T-cell (primary cell): Measurements from ENCODE around the gene COL18A1. TPM values are rescaled to one million over a fixed set of nuclear protein-coding genes. Genes with fewer than 3 reads are reported as not detected.

ENCODE experiments used
- ATAC-seq, 4 experiments: fragments of 200-7000 bp in 3 of 4; fragments of 150-1000 bp in 1 of 4; cut with Tn5 transposase; replicated peaks in 1 of 4; 1 replicate in 3 of 4; 2 replicates in 1 of 4; pipeline ENCODE4 v1.10.0; 2021; ENCODE audit warnings: moderate library complexity in 3 of 4, mild to moderate bottlenecking in 2 of 4, moderate number of reproducible peaks in 1 of 4
- CTCF ChIA-PET, 2 donors: fragments of 300-600 bp; sonication (Branson Sonifier 250); formaldehyde crosslinking; loops; one replicate each; lab custom pipeline; 2022; ENCODE audit warnings: antibody characterized with exemption in 2 of 2; lab: Charles Lee
- POLR2A ChIA-PET, 2 donors: fragments of 300-600 bp; sonication (Branson Sonifier 250); formaldehyde crosslinking; loops; one replicate each; lab custom pipeline; 2022; ENCODE audit warnings: antibody characterized with exemption in 2 of 2; lab: Charles Lee
- DNase-seq, 35 experiments: peaks; one replicate each; pipeline versions ENCODE4 v3.0.0 to v3.0.0-alpha.2; 2013 to 2023
- H3K27ac ChIP-seq: one replicate; pipeline ENCODE4 v1.5.1; 2013; ENCODE audit warnings: low read length
- H3K27me3 ChIP-seq, 2 experiments: replicated peaks in 1 of 2; 1 replicate in 1 of 2; 2 replicates in 1 of 2; pipeline versions ENCODE4 v1.6.1 to v1.7.0; 2013; ENCODE audit warnings: low read length in 1 of 2, mixed read lengths in 1 of 2; ENCODE audit not compliant: control insufficient read depth in 2 of 2, insufficient read depth in 2 of 2; ENCODE audit errors: extremely low read depth in 1 of 2
- H3K36me3 ChIP-seq, 2 donors: 1 replicate in 1 of 2; 2 replicates in 1 of 2; pipeline versions ENCODE4 v1.6.1 to v1.7.0; 2013; ENCODE audit warnings: low read length in 1 of 2; ENCODE audit not compliant: control insufficient read depth in 2 of 2, insufficient read depth in 1 of 2; ENCODE audit errors: extremely low read depth in 1 of 2
- H3K4me1 ChIP-seq, 2 experiments: 1 replicate in 1 of 2; 2 replicates in 1 of 2; pipeline versions ENCODE4 v1.6.1 to v1.7.0; 2013; ENCODE audit warnings: low read length in 2 of 2, mixed read lengths in 1 of 2; ENCODE audit not compliant: insufficient read depth in 2 of 2, control insufficient read depth in 1 of 2; ENCODE audit errors: extremely low read depth in 1 of 2
- H3K4me3 ChIP-seq, 2 donors: 1 replicate in 1 of 2; 2 replicates in 1 of 2; pipeline versions ENCODE4 v1.5.1 to v1.7.0; 2013; ENCODE audit warnings: mild to moderate bottlenecking in 2 of 2, low read length in 1 of 2, moderate library complexity in 1 of 2; ENCODE audit not compliant: control insufficient read depth in 1 of 2; ENCODE audit errors: extremely low read depth in 1 of 2
- H3K9me3 ChIP-seq: 2 replicates; pipeline ENCODE4 v1.7.0; 2013
- H3K27ac Mint-ChIP-seq, 2 donors: one replicate each; pipeline ENCODE4 v1.8.0; 2020 to 2021; ENCODE audit warnings: mild to moderate bottlenecking in 2 of 2, mixed read lengths in 2 of 2
- H3K27me3 Mint-ChIP-seq, 2 donors: one replicate each; pipeline ENCODE4 v1.8.0; 2021 to 2022; ENCODE audit warnings: mixed read lengths in 2 of 2
- H3K36me3 Mint-ChIP-seq: one replicate; pipeline ENCODE4 v1.8.0; 2021; ENCODE audit warnings: mixed read lengths
- H3K4me1 Mint-ChIP-seq, 3 donors: one replicate each; pipeline ENCODE4 v1.8.0; 2020 to 2022; ENCODE audit warnings: mixed read lengths in 3 of 3, mild to moderate bottlenecking in 1 of 3
- H3K4me3 Mint-ChIP-seq, 3 donors: one replicate each; pipeline ENCODE4 v1.8.0; 2020 to 2022; ENCODE audit warnings: mild to moderate bottlenecking in 3 of 3, mixed read lengths in 3 of 3, moderate library complexity in 3 of 3
- H3K9me3 Mint-ChIP-seq, 3 donors: one replicate each; pipeline ENCODE4 v1.8.0; 2020 to 2022; ENCODE audit warnings: mixed read lengths in 3 of 3
- WGBS: methylation state at CpG from one replicate; pipeline ENCODE4 v1.1.5; 2013; ENCODE audit warnings: missing lambda C conversion rate; ENCODE audit not compliant: insufficient coverage; 5-methylcytosine and 5-hydroxymethylcytosine counted together
- total RNA-seq, 35 experiments: library from RNA in 6 of 35; stranded (reverse) in 6 of 35; fragments of 120-200 nt in 1 of 35; gene quantifications; one replicate each; pipeline versions ENCODE4 v1.2.1 to v1.2.4 and lab custom pipeline; 2013 to 2026

The COL18A1 gene
- total RNA-seq, 5 donors from 2014 or later (not counting 1 experiment from before 2014, with no cell fraction given), result 7.2 to 53.8 (median 10.5) TPM

- no peak overlapping the region for H3K27ac Mint-ChIP-seq
- H3K36me3 ChIP-seq, result no peaks in the 10 kb centered on the region
- H3K9me3 Mint-ChIP-seq, result no peaks in the 10 kb centered on the region
- no peak overlapping the region for H3K4me3 Mint-ChIP-seq
- H3K27me3 ChIP-seq, result peaks cover 0 to 79% of the 10 kb centered on the region in 2 experiments
- 65% methylated on average over 2 of the region's 13 CpGs for WGBS
- H3K36me3 Mint-ChIP-seq, result no peaks in the 10 kb centered on the region
- H3K27ac ChIP-seq, result no peak overlapping the region
- no peaks in the 10 kb centered on the region for H3K4me1 Mint-ChIP-seq
- H3K9me3 ChIP-seq, result no peaks in the 10 kb centered on the region
- H3K4me1 ChIP-seq, result no peaks in the 10 kb centered on the region
- ATAC-seq (no peak), DNase-seq (no peak)
- peaks cover 14 to 33% of the 10 kb centered on the region in 2 donors for H3K27me3 Mint-ChIP-seq
- H3K4me3 ChIP-seq, result no peak overlapping the region
- ChIA-PET POLR2A (interaction anchor here in 1 of 2 donors (0.6 kb wide), 1 partner anchor 35 kb away, joined by 4 read pairs; no protein-coding TSS in a partner anchor), CTCF (no interaction called here)
Measured at GRCh38 chr21:45387506-45387905, 17.5 kb upstream of the COL18A1 start.

DNA sequence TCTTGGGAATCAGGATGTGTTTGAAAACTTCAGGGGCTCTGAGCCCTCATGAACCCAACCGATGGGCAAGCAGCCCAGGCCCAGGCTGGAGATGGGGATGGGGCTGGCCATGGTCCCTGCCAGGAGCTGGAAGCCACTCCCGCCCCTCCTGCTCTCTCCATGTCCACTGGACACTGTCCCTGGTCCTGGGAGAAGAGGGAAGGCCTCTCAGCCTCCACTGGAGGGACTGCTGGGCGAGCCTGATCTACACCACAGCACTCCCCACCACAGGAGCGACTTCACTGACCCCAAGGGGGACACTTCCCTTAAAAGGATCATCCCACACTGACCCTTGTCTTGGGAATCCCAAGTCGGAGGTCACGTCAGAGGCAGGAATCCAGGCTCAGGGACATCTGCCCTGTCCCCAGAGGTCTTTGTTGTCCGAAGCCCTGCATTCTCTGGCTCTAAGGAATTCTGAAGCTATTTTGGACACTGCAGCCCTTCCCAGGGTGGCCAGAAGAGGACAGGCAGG lies 16.9 kb upstream of the COL18A1 start:
- whole genome bisulfite sequencing, result 50% methylated on average over 7 of the region's 7 CpGs
- H3K36me3 Mint-ChIP-seq, result no peaks in the 10 kb centered on the region
- Histone ChIP-seq H3K4me3 (no peak overlapping the region), H3K9me3 (no peaks in the 10 kb centered on the region), H3K27me3 (peaks cover 0 to 79% of the 10 kb centered on the region in 2 experiments), H3K27ac (no peak overlapping the region), H3K36me3 (no peaks in the 10 kb centered on the region), H3K4me1 (no peaks in the 10 kb centered on the region)
- H3K27me3 Mint-ChIP-seq, result peaks cover 10 to 28% of the 10 kb centered on the region in 2 donors
- ChIA-PET CTCF (no interaction called here), POLR2A (no interaction called here)
- no peak overlapping the region for H3K4me3 Mint-ChIP-seq
- no peak for DNase-seq
- no peaks in the 10 kb centered on the region for H3K9me3 Mint-ChIP-seq
- no peak overlapping the region for H3K27ac Mint-ChIP-seq
- ATAC-seq, result no peak
- no peaks in the 10 kb centered on the region for H3K4me1 Mint-ChIP-seq

DNA sequence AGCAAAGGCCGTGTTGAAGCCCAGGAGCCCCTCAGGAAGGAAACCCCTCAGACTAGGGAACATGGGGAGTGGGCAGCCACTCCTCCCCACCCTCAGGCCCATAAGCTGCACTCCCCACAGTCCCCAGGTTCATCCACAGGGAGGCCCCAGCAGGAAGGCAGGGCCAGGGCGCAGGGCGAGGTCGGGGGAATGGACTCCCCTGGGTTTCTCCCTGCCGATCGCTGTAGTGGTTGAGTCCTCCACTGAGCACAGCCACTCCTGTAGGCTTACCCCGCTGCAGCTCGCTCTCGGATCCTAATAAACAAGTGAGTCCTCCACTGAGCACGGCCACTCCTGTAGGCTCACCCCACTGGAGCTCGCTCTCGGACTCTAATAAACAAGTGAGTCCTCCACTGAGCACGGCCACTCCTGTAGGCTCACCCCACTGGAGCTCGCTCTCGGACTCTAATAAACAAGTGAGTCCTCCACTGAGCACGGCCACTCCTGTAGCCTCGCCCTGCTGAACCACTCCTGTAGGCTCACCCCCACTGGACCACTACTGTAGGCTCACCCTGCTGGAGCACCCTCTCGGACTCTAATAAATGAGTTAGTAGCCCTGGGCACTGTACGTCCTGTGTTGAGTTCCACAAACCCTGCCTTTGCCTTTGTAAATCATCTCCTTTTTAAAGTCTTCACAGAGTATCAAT lies 16.2 kb upstream of the COL18A1 start:
- Mint-ChIP-seq H3K4me3 (no peak overlapping the region), H3K36me3 (no peaks in the 10 kb centered on the region), H3K9me3 (no peaks in the 10 kb centered on the region), H3K27me3 (peaks cover 10 to 28% of the 10 kb centered on the region in 2 donors), H3K27ac (no peak overlapping the region), H3K4me1 (no peaks in the 10 kb centered on the region)
- Histone ChIP-seq H3K27ac (no peak overlapping the region), H3K9me3 (no peaks in the 10 kb centered on the region), H3K4me3 (no peak overlapping the region), H3K27me3 (peaks cover 0 to 73% of the 10 kb centered on the region in 2 experiments), H3K4me1 (no peaks in the 10 kb centered on the region), H3K36me3 (no peaks in the 10 kb centered on the region)
- CTCF ChIA-PET, result no interaction called here
- no peak for ATAC-seq
- 83% methylated on average over 13 of the region's 19 CpGs for WGBS
- POLR2A ChIA-PET, result no interaction called here
- DNase-seq, result no peak

DNA sequence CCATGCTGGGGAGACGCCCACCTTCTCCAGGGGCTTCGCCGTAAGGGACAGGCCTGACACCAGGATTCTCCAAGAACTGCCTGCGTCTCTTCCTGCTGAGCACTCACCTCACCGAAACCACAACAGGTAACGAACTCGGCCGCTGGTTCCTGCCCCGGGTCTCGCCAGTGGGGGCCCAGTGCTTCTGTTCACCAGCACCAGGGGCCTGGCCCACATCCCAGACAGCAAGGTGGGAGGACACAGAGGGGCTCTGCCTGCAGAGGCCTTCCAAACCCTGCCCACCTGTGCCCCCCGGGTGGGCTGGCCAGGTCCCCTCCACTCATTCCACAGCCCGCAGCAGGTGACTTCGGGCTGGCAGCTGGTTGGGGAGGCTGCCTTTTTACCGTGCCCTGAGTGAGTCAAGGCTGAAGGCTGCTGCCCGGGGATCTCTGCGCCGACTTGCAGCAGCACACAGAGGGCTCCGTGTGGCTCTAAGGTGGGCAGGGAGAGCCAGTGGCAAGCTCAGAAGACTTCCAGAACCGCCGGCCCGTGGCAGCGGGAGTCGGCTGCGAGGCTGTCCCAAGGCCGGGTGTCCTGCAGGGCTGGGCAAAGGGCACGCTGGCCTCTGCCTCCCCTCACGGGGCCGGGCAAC lies 14.7 kb upstream of the COL18A1 start:
- ChIA-PET POLR2A (no interaction called here), CTCF (no interaction called here)
- Histone ChIP-seq H3K4me3 (no peak overlapping the region), H3K27ac (no peak overlapping the region), H3K9me3 (no peaks in the 10 kb centered on the region), H3K4me1 (no peaks in the 10 kb centered on the region), H3K36me3 (no peaks in the 10 kb centered on the region), H3K27me3 (peaks cover 0 to 63% of the 10 kb centered on the region in 2 experiments)
- no peak for ATAC-seq
- Mint-ChIP-seq H3K4me3 (no peak overlapping the region), H3K27ac (no peak overlapping the region), H3K27me3 (peaks cover 3 to 25% of the 10 kb centered on the region in 2 donors), H3K4me1 (no peaks in the 10 kb centered on the region), H3K36me3 (no peaks in the 10 kb centered on the region), H3K9me3 (no peaks in the 10 kb centered on the region)
- DNase-seq, result no peak
- WGBS, result 84% methylated on average over 23 of the region's 28 CpGs

DNA sequence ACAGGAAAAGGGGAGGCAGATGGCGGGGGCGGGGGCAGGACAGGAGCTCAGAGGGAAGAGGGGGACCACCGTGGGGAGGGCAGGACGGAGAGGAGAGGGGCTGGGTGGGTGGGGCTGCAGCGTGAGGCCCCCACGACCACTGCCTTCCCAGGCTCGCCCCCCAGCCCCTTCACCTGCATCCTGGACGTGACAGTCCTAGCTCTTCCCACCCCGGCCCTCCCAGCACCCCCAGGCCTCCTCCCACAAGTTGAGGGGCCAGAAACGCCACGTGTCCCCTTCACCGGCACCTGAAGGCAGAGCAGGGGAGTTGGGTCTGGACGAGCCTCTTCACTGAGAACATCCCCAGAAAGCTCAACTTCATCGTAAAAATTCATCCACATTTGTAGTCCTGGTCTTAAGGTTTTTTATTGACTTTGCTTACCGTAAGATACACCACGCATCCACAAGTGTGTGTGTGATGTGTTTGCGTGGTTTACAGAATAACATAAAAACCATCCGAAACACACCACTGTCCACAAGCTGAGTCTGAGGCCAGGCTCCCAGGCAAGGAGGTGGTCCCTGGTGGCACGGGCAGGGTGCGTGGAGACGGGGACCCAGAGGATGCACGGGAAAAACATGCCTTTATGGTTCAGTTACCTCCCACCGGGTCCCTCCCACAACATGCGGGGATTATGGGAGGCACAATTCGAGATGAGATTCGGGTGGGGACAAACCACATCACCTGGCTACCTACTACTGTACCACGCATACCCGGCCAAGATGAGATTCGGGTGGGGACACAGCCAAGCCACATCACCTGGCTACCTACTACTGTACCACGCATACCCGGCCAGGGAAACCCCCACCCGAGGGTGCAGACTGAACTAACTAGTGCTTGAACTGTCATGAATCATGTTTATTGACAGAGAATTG lies 13.9 kb upstream of the COL18A1 start:
- Mint-ChIP-seq H3K4me1 (no peaks in the 10 kb centered on the region), H3K27me3 (peaks cover under 1 to 19% of the 10 kb centered on the region in 2 donors), H3K4me3 (no peak overlapping the region), H3K27ac (no peak overlapping the region), H3K9me3 (no peaks in the 10 kb centered on the region), H3K36me3 (no peaks in the 10 kb centered on the region)
- Histone ChIP-seq H3K27ac (no peak overlapping the region), H3K9me3 (no peaks in the 10 kb centered on the region), H3K4me1 (no peaks in the 10 kb centered on the region), H3K4me3 (no peak overlapping the region), H3K27me3 (peaks cover 0 to 55% of the 10 kb centered on the region in 2 experiments), H3K36me3 (no peaks in the 10 kb centered on the region)
- POLR2A ChIA-PET, result no interaction called here
- DNase-seq (no peak), ATAC-seq (no peak)
- 89% methylated on average over 13 of the region's 32 CpGs for WGBS
- CTCF ChIA-PET, result no interaction called here
